ENCODE data around the gene GIT1. TPM values are rescaled to one million over a fixed set of nuclear protein-coding genes. Genes with fewer than 3 reads are reported as not detected.
A peak's percentile ranks its signal among the peaks of the same experiment; 100 is the strongest.

The GIT1 gene
- total and polyA plus RNA-seq, 2 of the 13 experiments (the other 11 are each of a cell fraction or from before 2014, with no cell fraction given), result 14.2 to 30.8 TPM

DNA sequence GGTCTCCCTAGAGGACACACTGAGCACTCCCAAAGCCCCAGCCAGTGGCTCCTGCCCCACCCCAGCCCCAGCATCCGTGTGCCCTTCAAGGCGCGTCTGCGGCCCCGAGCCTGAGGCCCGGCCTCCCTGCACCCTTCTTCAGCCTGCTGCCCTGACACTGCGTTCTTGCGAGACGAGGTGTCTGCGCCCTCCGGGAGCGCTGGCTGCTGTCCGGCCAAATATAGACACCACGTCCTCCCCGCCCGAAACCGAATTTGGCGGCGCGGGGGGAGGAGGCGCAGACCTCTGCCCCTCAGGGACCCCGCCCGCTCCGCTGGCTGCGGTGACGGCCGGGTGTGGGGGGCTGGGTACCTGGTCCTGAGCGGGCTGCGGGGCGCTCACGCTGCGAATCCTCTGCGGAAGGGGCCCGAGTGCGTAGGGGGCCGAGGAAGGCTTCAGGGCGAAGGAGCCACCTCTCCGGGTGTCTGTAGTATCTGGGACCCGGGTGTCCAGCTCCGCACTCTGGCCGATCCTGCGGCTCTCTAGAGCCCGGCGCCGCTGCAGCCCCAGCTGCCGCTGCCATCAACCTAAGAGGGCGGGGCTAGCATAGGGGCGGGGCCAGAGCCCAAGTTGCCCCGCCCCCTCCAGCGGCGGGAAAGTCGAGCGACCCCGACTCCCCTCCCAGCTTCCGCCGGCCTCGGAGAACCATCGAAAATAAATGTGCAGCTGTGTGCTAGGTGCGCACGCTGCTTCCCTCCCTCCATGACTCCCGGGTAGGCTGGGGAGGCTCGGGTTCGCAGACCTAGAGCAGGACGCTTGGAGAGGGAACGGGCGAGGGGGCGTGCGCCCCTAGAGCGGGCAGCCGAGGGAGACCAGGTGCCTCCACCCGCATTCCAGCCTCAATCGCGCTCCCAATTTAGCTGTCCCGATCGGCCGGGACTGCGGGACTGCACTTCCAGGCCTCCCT lies 33.2 kb upstream of the GIT1 start, which contains the start of gene CORO6 (continued):
- TF ChIP-seq ARNTL (CRISPR knock-in tag; IDR thresholded peaks at IDR 0.05) (0 out of 2 replicates have a peak, but pooled peaks have one; percentile 48), SIN3A (IDR thresholded peaks at IDR 0.05; ENCODE audit: borderline replicate concordance, low read depth, low read length) (peak; percentile 55; the same call in 1 of the 2 replicates), ZNF326 (CRISPR knock-in tag; IDR thresholded peaks at IDR 0.05; ENCODE audit: borderline replicate concordance) (no peak), ASH2L (IDR thresholded peaks at IDR 0.05; ENCODE audit: insufficient read length, low read depth, low read length) (peak; percentile 44), ZNF501 (CRISPR knock-in tag; IDR thresholded peaks at IDR 0.05) (peak; percentile 65), JARID2 (CRISPR knock-in tag; IDR thresholded peaks at IDR 0.05; ENCODE audit: insufficient replicate concordance) (no peak), PTBP1 (IDR thresholded peaks at IDR 0.05; ENCODE audit: low read depth, low read length, poor library complexity, severe bottlenecking) (peak; percentile 57), SP1 (IDR thresholded peaks at IDR 0.05) (no peak), SP1 (CRISPR knock-in tag; IDR thresholded peaks at IDR 0.05) (peak; percentile 75), ZNF678 (CRISPR knock-in tag; IDR thresholded peaks at IDR 0.05) (no peak), HOXA3 (CRISPR knock-in tag; IDR thresholded peaks at IDR 0.05) (0 out of 2 replicates have a peak, but pooled peaks have one; percentile 35), ZBTB7A (CRISPR knock-in tag; IDR thresholded peaks at IDR 0.05) (0 out of 2 replicates have a peak, but pooled peaks have one; percentile 44), HMGA1 (CRISPR knock-in tag; conservative IDR thresholded peaks at IDR 0.05) (no peak), DNMT3B (CRISPR knock-in tag; conservative IDR thresholded peaks at IDR 0.05) (no peak), ZSCAN20 (CRISPR knock-in tag; IDR thresholded peaks at IDR 0.05; ENCODE audit: borderline replicate concordance) (0 out of 2 replicates have a peak, but pooled peaks have one; percentile 27), TGIF2 (CRISPR knock-in tag; IDR thresholded peaks at IDR 0.05) (0 out of 2 replicates have a peak, but pooled peaks have one; percentile 21), ZNF709 (CRISPR knock-in tag; IDR thresholded peaks at IDR 0.05) (peak; percentile 34; the same call in 1 of the 2 replicates), ETV5 (CRISPR knock-in tag; IDR thresholded peaks at IDR 0.05; ENCODE audit: borderline replicate concordance) (peak; percentile 28; the same call in 1 of the 2 replicates)
- TF ChIP-seq, protein P1, sequence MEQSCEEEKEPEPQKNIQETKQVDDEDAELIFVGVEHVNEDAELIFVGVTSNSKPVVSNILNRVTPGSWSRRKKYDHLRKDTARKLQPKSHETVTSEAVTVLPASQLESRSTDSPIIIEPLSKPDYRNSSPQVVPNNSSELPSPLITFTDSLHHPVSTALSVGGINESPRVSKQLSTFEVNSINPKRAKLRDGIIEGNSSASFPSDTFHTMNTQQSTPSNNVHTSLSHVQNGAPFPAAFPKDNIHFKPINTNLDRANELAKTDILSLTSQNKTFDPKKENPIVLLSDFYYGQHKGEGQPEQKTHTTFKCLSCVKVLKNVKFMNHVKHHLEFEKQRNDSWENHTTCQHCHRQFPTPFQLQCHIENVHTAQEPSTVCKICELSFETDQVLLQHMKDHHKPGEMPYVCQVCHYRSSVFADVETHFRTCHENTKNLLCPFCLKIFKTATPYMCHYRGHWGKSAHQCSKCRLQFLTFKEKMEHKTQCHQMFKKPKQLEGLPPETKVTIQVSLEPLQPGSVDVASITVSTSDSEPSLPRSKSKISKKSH (CRISPR knock-in tag; IDR thresholded peaks at IDR 0.05; ENCODE audit: borderline replicate concordance), result 0 out of 2 replicates have a peak, but pooled peaks have one; percentile 12
- TF ChIP-seq, protein P2, sequence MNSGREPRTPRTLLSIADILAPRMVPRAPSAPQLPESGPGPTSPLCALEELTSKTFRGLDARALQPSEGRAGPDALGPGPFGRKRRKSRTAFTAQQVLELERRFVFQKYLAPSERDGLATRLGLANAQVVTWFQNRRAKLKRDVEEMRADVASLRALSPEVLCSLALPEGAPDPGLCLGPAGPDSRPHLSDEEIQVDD (CRISPR knock-in tag; IDR thresholded peaks at IDR 0.05; ENCODE audit: borderline replicate concordance), result 0 out of 2 replicates have a peak, but pooled peaks have one; percentile 36
- TF ChIP-seq, protein P3, sequence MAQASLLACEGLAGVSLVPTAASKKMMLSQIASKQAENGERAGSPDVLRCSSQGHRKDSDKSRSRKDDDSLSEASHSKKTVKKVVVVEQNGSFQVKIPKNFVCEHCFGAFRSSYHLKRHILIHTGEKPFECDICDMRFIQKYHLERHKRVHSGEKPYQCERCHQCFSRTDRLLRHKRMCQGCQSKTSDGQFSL (CRISPR knock-in tag; IDR thresholded peaks at IDR 0.05), result 0 out of 2 replicates have a peak, but pooled peaks have one; percentile 30
- TF ChIP-seq, protein P4, sequence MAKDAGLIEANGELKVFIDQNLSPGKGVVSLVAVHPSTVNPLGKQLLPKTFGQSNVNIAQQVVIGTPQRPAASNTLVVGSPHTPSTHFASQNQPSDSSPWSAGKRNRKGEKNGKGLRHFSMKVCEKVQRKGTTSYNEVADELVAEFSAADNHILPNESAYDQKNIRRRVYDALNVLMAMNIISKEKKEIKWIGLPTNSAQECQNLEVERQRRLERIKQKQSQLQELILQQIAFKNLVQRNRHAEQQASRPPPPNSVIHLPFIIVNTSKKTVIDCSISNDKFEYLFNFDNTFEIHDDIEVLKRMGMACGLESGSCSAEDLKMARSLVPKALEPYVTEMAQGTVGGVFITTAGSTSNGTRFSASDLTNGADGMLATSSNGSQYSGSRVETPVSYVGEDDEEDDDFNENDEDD (CRISPR knock-in tag; IDR thresholded peaks at IDR 0.05; ENCODE audit: borderline replicate concordance), result peak; percentile 86; the same call in 1 of the 2 replicates
- TF ChIP-seq, protein P5, sequence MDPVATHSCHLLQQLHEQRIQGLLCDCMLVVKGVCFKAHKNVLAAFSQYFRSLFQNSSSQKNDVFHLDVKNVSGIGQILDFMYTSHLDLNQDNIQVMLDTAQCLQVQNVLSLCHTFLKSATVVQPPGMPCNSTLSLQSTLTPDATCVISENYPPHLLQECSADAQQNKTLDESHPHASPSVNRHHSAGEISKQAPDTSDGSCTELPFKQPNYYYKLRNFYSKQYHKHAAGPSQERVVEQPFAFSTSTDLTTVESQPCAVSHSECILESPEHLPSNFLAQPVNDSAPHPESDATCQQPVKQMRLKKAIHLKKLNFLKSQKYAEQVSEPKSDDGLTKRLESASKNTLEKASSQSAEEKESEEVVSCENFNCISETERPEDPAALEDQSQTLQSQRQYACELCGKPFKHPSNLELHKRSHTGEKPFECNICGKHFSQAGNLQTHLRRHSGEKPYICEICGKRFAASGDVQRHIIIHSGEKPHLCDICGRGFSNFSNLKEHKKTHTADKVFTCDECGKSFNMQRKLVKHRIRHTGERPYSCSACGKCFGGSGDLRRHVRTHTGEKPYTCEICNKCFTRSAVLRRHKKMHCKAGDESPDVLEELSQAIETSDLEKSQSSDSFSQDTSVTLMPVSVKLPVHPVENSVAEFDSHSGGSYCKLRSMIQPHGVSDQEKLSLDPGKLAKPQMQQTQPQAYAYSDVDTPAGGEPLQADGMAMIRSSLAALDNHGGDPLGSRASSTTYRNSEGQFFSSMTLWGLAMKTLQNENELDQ (CRISPR knock-in tag; IDR thresholded peaks at IDR 0.05; ENCODE audit: borderline replicate concordance), result no peak
